Measurements from ENCODE around the gene PLCD3.

The PLCD3 gene

DNA sequence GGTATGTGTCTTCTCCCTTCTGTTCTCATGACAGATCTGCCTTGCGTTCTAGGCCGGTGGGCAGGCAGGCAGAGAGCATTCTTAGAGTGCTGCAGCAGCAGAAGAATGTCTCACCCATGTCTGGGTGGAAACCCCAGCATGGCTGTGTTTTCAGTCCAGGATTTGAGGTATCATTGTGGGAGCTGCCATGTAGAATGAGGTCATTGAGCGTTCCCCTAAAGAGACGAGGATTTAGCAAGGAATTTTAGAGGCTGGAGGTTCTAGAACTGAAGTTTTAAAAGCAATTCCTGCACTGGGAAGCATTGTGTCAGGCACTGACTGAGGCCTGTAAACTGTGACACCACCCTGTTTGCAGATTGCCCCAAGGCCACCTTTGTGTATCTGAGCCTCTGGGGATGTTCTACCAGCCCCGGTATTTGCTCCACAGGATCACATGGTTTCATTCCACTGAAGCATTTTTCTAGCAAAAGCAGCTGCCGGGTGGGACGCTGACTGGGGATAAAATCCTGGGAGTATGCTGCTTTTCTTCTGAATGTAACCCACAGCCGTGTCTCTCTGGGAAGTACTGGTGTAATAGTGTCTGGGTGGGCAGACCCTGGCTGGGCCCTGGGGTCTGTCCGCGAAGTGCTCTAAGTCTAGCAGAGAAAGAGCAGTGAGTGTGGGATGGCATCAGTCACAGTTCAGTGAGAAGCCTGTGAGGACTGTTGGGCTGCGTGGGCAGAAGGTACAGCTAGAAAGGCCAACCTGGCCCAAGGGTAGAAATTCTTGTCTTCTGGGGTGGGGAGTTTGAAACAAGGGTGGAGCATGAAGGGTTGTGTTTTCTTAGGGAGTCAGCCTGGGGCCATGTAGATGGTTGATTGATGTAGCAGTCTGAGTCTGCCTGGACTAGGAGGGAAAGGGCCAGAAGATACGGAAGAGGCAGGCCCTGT, 30.2 kb downstream of the PLCD3 start:
- no peak for DNase-seq

DNA sequence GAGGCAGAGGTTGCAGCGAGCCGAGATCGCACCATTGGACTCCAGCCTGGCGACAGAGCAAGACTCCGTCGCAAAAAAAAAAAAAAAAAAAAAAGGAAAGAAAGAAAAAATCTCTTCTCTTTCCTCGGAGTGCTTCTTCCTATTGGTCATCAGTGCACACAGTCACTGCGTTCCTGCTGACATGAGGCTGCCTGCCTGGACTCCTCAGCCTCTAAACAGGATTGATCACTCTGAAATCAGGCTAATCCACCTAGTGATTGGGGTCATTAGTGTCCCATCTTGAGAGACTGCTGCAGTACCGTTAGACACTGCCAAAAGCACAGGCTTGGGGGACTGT, 30.8 kb downstream of the PLCD3 start:
- no peak for DNase-seq

DNA sequence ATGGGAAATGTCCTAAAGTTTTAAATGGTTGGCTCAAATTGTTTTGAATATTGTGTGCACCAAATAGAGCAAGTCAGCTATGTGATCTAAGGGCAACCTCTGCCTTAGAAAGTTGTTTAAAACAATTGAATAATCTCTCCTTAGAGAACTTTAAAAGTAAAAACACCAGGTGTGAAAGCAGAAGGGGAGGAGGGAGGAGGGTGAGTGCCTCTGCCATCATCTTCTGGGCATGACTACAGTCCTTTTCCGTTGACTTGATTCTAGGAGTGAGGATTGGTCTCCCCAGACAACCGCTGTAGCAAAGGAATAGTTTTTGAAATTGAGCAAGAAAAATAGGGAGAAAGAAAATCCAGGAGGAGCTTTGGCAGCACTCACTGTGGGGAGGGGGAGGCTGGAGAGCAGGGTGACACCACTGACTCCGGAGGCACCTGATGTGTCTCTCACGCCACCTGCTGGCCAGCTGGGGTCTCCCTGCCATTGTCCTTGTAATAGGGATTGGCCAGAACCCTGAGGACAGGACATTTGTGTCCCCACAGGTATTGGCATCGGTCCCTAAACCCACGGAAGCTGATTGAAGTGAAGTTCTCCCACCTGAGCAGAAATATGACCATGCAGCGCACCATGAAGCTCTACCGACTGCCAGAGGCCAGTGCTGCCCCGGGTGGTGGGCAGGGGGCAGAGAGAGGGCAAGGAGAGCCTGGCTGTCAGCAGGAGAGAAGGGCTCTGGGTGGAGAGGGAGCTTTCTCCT, 33.3 kb downstream of the PLCD3 start:
- peak; percentile 84 for DNase-seq

DNA sequence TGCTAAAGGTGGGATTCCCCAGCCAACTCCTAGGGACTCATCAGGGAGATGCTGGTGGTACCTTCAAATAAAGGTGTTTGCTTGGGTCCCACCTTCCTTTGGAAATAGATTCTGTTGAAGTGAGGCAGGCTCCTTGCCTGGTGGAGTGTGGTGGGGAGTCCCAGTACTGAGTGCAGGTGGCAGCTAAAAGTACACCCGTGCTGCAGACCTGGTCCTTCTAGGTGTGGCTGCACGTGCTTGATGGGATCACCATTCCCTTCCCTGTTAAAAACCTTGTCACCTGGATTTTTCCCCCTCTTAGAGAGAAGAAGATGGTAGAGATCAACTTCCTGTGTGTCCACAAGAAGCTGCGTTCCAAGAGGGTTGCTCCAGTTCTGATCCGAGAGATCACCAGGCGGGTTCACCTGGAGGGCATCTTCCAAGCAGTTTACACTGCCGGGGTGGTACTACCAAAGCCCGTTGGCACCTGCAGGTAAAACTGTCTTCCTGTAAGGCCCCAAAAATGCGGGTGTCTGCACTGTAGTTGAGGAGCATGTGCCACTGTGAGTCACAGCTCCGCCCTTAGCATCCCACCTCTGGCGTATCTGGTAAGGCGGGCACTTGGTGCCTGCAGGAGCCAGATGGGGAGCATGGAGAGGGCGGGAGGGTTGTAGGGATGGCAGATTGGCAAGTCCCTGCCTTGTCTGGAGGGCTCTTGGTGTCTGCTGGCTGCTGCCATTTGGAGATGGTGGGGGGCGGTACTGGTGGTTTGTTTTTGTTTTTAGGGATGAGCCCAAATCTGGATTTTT, 34.0 kb downstream of the PLCD3 start:
- no peak for DNase-seq

DNA sequence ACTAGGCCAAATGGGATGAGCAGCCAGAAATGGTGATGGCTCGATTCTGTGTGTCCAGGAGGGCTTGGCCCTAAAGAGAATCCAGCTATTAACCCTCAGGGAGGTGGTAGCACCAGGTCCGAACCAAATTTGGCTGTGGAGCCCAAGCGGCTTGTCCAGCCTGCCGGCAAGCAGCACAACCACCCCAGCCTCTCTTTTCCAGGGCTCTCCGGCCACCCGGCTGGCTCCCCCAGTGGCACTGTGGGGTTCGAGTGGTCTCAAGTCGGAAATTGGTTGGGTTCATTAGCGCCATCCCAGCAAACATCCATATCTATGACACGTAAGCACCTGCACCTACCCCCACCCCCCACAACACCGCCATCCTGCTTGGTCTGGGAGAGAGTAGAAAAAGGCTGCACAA, 35.4 kb downstream of the PLCD3 start:
- no peak for DNase-seq

DNA sequence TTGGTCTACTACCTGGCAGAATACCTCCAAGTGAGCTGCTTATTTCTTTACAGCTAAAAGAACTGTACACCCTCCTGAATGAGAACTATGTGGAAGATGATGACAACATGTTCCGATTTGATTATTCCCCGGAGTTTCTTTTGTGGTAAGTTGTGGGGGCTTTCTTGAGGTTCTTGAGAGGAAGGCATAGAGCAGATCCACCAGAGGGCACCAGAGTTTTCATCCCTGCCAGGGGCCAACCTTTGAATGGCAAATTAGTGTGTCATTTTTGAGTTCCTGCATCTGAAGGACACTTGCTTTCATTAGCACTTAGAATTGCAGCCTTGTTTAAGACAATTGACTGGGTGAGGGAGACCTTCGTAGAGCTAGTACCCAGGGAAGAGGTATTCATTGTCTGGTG, 36.2 kb downstream of the PLCD3 start:
- DNase-seq: peak; percentile 32

DNA sequence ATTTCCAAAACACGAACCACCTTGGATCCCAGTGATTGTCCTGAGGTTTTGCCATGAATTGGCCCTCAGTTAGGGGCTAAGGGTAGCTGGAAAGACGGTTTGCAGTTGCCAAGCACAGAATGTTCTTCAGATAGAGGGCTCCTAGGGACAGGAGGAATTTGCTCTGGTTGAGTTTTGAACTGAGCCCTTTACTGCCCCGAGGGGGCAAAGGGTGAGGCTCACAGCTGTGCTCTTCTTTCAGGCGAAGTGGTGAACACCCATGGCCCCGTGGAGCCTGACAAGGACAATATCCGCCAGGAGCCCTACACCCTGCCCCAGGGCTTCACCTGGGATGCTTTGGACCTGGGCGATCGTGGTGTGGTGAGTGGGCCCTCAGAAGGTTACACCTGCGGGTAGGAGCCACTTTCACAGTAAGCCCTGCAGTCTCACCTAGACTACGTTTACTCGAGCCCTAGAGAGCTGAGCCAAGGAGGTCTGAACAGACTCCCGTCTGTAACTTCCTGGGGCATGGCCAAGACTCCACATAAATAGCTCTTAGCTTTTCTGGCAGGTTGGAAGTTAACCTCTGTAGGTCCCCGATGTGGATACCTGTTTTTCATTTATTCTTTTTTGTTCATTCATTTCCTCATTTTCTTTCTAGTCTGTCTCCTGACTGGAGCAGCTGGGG, 38.7 kb downstream of the PLCD3 start:
- DNase-seq: no peak

DNA sequence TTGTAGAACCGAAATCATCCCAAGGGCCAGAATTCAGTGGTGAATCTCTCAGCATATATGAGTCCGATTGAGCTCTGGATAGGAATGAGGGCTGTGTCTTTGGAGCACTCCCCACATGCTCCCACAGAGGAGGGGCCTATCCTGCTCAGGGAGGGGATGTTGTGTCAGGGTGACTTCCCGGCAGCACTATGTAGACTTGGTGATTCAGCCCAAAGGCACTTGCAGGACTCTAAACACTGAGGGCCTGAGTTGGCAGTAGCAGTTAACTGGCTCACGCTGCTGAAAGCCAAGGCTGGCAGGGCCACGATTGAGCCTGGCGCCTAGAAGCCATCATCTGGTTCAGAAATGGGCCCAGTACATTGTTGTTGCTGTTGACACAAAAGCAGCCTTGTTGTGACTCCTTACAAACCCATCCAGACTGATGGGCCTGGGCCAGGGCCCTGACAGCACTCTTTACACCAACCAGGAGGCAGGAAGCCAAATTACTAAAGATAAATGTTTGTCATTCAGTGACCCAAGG, 39.3 kb downstream of the PLCD3 start:
- no peak for DNase-seq

DNA sequence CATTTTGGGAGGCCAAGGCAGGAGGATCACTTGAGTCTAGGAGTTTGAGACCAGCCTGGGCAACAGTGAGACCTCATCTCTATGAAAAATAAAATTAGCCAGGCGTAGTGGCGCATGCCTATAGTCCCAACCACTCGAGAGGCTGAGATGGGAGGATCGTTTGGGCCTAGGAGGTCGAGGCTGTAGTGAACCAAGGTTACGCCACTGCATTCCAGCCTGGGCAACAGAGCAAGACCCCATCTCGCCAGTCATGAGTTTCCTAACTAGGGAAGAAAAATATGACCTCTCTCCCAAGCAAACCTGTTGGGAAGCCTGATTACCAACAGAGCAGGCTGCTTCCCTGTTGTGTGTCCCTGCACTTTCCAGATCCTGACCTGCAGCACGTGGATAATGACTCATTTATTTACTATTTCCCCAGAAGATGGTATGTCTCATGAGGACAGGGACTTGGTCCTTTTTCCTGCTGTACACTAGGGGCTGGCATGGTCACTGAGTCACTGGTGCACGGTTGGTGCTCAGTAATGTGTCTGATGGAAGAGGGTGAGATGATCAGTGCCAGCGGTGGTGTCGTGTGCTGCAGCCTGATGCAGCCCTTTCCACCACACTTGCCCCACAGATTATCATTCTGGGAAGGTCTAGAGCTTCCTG, 40.4 kb downstream of the PLCD3 start:
- DNase-seq: no peak

DNA sequence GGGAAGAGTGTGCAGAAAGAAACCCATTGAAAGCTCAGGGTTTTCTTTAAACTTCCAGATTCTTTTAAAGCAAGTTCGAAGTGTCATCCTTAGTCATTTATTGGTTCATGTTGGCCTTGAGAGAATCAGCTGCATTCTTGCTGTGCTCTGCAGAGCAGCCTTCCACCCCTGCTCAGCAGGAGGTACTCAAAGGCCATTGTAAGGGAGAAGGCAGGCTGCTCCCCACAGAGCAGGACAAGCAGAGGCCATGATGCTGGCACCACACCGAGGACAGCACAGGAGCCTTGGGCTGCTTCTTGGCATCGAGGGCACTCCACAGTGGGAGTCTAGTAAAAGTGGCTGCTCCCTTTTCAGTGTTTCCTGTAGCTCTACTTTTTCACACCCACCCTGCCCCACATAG, 41.6 kb downstream of the PLCD3 start:
- DNase-seq: no peak

DNA sequence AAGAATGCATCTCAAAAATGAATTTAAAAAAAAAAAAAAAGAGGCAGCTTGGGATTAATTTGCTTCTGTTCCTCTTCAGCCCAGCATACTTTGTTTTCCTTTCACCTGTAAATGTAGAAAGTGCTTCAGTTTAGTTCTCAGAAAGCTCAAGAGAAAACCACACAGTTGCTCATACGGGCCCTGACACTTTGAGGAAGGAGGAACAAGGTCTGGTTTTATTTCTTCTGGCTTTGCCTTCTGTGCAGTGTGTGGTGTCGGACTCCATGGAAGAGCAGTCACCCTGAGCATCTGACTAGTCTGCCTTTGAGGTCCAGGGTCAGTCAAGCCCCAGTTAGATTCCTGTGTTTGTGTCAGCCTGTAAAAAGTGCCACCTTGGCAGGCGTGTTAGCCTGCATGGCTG, 43.6 kb downstream of the PLCD3 start:
- no peak for DNase-seq

DNA sequence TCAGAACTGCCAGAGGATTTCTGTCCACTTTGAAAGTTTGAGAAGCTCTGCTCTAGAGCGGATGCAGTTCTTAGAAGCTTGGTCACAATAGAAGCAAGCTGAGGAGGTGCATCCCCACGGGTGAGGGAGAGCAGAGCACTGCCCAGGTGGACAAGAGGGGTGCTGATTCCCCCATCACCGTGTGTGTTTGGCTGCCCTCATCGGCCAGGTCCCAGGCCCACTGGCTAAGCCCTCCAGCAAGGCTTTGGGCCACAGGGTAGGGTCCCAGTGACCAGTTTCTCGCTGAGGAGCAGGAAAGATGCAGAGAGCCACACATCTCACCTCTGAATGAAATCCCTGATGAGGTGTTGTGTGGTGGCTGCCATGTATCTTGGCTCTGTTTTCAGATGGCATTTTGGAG, 44.3 kb downstream of the PLCD3 start:
- DNase-seq: no peak

DNA sequence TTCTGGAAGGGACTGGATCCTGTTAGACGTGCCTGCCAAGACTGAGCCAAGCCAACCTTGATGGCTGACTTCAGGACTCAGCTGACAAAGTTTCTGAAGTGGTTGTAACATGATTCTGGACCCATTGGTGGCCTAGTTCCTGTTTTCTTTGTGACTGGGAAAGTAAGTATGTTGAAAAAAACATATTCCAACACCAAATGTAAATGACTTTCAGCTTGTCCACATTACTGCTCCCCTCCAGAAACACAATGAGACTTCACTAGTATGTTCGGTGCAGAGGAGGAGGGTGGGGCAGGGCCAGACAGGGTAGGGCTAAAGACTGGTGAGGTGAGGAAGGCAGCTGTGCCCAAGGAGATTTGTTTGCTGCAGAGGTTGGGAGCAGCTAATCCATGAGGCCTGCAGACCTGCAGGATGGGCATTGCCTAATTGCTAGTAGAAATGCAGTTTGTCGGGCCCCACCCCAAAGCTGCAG, 44.8 kb downstream of the PLCD3 start:
- DNase-seq: no peak

DNA sequence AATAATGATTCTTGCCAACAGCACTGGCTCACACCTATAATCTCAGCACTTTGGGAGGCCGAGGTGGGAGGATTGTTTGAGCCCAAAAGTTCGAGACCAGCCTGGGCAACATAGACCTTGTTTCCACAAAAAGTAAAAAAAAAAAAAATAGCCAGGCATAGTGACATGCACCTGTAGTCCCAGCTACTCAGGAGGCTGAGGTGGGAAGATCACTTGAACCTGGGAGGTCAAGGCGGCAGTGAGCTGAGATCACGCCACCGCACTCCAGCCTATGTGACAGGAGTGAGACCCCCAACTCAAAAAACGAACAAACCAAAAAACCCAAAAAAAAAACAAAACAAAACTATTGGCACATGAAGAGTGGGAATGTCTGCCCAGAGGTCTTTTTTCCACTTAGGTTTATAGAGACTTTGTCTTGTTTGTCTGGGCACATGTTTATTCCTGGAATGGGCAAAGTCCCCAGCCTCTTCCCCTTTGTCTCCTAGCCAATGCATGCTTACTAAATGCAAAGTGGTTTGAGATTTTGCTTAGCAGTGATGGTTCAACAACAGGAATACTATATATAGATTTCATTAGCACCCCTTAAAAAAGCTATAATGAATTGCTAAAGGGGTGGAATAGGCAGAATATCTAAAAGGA, 45.3 kb downstream of the PLCD3 start:
- DNase-seq: no peak

DNA sequence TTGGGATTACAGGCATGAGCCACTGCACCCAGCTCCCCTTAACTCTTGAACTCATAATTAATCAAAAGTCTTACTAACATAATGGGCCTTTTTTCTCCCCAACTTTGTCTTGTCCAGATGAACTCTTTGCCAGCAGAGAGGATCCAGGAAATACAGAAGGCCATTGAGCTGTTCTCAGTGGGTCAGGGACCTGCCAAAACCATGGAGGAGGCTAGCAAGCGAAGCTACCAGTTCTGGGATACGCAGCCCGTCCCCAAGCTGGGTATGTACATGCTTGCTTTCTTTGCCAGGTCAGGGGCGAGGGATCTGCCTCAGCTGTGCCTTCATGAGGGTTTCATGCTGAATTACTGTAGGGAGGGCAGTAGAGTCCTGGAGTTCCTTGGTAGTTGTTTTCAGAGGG, 45.9 kb downstream of the PLCD3 start:
- no peak for DNase-seq

DNA sequence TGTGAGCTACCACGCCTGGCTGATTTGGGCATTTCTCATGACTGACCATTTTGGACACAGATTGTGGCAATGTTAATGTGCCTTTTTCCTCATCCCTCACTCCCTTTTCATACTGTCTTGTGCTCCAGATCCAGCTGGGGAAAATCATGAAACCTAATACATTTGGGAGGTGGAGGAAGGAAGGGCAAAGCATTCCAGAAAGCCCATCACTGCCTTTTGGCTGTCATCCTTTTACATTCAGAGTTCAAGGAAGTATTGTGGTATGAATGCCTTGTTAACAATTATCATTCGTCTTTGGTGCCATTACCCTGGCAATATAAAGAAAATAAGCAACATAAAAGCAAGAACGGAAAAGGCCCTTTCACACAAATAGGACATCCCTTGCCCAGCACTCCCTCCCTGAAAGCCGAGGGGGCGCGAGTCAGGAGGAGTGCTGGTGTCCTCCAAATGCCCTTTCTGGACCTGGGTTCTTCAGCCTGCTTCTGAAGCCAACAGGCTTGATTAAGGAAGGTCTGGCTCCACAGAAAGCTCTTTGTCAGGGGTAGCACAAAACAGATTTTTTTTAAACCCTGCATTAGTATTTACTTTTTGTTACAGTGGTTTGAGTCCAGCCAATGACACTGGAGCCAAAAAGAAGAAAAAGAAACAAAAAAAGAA, 51.1 kb downstream of the PLCD3 start:
- DNase-seq: no peak

DNA sequence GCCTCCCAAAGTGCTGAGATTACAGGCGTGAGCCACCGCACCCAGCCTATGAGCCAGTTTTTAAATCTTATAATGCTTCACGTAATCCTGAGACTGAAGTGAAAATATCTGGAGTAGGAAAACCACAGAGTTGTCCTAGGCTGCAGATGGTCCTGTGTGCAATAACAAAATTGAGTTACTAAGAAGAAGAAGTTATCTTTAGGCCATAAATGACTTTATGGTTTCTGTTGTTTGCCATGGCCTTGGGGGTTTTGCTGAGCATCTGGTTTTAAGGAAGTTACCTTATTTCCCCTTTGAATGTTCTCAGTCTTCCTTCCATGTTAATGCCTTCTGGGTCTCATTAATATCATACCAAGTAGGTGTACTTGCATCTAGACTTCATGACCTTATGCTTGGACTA, 54.7 kb downstream of the PLCD3 start:
- DNase-seq: peak; percentile 59

DNA sequence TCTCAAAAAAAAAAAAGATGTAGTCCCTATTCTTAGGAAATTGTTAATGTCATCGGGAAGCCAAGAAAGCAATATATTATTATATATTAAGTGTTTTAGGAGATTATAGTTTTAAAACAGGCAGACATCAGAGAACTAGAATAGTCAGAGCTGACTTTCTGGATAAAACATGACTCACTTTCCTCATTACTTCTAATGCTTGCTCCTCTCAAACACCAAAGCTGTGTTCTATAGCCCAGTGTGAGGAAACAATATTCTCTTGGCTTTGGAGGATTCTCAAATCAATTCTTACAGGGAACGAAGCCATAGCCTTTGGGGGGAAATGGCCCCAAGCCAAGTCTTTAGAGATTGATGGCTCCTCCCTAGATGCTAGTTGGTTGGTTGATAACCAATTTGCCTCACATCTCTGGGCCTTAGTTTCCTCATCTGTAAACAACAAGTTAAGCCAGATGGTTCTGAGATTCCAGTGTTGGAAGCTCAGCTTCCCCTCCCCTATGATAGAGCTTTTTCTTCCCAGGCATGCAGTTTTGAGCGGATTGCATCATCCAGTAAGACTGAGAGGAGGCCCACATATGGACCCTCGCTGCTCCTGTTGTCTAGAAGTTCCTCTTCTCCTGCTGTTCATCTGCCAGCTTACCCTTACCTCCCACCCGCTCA, 58.8 kb downstream of the PLCD3 start:
- DNase-seq: peak; percentile 31

DNA sequence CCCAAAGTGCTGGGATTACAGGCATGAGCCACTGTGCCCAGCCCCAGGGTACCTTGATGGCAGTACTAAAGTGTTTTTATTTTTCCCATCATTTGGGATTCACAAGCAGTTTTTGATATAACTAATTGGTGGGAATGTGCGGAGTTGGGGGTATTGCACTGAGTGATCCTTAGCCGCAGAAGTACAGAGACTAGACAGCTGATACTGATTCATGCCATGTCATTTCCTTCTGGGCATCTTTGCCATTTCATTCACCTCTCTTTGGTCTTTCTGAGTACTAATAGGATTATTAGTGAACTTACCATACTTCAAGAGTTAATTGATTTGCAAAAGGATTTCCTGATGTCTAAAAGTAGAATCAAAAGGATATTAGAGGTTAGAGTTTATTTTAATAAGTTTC, 61.5 kb downstream of the PLCD3 start:
- no peak for DNase-seq

DNA sequence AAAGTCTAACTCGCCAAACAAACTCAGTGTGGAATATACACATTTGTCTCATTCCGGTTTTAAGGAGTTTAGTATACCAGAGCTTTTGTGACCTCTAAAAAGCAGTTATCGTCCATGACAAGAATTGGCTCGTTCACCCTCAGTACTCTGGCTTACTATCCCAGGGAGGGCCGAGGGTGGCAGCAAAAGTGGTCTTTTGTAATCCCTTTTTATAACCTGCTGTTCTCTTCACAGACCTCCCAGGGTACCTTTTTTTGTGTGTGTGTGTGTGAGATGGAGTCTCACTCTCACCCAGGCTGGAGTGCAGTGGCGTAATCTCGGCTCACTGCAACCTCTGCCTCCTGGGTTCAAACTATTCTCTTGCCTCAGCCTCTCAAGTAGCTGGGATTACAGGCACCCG, 62.3 kb downstream of the PLCD3 start:
- no peak for DNase-seq

DNA sequence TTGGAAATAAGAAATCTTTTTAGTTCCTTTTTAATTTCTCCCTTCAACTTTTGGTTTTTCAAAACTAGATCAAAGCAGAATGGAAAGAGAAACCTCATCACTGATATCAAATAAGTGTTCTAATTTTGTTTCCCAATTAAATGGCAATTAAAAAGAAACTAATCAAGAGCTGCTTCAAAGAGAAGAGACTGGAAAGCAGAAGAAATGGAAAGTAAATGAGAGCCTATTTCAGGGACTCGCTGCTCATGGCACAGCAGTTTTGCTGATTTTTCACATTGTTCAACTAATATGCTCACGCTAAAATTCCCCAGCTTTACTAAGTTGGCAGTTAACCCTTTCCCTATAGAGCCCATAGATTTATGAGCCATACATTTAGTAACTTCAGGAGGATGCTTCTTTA, 64.7 kb downstream of the PLCD3 start:
- DNase-seq: no peak

All from OCI-M1 (cell line).